ENCODE results near the gene PGM2.

The PGM2 gene

DNA sequence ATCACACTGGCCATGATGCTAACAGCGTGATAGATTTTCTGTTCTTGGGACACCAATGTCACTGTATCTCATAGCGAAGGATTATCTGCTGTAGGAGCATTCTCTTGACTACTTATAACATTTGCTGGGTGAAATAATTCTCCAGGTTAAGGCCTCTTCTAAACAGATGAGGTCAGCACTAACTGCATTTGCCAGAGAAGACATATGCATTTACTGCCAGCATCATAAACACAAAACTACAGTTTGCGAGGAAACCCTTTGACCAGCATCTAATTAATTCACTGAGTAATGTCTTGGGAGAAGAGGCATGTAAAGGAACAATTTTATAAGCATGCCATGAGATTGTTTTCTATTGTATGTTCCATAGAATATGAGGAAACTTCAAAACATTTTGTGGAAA is 78.3 kb downstream of the PGM2 start:
- DNase-seq, result no peak

DNA sequence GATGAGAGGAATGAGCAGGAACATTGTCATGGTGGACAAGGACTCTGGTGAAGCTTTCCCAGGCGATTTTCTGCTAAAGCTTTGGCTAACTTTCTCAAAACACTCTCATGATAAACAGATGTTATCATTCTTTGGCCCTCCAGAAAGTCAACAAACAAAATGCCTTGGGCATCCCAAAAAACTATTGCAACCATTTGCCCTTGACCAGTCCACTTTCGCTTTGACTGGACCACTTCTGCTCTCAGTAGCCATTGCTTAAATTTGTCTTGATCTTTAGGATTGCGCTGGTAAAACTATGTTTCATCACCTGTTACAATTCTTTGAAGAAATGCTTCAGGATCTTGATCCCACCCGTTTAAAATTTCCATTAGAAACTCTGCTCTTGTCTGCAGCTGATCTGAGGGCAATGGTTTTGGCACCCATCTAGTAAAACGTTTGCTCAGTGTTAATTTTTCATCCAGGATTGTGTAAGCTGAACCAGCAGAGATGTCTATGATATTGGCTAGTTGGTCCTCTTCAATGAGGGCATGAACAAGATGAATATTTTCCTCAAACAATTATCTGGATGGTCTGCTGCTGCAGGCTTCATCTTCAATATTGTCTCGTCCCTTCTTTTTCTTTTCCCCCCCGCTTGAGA is 79.2 kb downstream of the PGM2 start:
- DNase-seq, result no peak

DNA sequence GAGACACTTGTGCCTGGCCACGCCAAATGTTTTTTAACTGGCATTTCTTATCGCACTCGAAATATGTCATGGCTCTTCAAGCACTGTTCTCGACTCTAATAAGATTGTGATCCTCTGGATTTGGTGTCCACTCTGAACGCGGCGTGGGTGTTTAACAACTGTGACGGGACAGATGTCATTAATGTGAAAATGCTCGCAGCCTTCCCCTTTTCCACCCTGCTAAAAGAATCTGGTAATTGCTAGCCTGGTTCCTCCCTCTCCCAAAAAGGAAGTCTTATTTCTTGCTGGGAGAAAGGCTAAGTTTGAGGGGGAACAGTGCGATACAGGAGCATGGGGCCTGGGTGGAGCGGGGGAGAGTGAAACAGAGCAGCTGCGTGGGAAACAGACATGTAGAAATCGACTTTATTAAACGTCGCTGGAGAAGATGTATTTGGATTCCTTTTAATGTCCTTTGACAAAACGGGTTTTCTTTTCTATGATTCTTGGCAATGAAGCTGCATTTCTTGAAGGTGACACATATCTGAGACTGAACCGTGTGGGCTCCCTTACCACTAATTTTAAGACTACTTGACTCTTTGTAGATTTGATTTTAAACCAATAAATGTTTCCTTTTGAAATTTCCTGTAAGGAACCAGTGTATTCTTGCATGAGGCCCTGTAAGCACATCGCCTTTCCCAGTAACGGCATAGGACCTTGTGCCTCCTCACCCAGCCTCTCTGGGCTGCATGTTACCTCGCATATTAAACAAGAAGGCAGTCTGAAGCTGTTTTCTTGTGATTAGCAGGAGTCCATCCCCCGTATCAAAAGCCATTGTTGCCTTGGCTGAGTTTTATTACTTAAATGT is 82.2 kb downstream of the PGM2 start:
- DNase-seq, result no peak

DNA sequence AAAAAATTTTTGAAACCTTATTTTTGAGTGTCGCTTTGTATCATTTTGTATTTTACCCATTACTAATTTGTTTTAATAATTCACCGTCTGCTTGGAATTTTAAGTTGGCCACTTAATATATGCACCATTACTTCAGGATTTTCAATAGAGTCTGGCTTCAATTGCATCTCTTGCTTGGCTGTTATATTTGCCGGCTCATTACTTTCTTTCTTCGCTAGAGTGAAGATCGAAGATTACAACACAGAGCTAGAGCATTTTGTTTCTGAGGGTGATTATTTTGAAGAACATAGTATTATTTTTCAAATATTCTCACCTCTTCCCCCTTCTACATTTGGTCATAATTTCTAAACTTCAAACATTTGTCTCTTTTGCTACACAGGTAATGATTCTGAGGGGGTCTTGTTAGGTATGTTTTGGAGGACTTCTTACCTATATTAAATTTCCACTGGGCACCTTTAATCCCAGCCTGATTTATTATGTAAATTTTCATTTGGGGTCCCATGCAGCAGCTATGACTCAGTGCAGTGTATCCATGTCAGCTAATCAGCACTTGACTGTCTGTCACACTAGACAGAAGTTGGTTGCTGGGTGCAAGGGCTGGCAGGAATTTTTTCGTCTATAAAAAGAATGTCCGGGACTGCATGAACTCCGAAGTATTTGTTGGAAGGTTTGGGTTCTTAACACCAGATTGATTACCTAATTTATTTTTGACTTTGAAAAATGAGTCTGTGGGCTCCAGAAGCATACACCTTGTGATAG is 83.0 kb downstream of the PGM2 start:
- DNase-seq, result no peak

DNA sequence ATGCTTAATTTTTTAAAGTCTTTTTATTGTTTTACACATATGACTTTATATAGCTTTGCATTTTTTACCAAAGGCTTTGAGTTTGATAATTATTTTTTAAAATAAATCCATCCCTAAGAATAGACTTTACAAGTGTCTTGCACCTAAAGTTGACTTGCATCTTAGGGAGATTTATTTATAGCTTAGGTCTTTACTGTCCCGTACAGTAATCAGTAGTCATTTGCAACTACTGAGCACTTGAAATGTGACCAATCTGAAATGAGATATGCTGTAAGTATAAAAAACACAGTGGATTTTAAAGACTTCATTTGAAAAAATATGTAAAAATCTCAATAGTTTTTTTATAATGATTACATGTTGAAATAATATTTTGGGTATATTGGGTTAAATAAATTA is 83.6 kb downstream of the PGM2 start:
- no peak for DNase-seq
